ENCODE data around the gene SPIN2B. TPM values are rescaled to one million over a fixed set of nuclear protein-coding genes. Genes with fewer than 3 reads are reported as not detected.

The SPIN2B gene
- total and polyA plus RNA-seq, 2 of the 13 experiments (the other 11 are each of a cell fraction or from before 2014, with no cell fraction given): 7.9 to 10.4 TPM

- no peak overlapping the region for H3K27ac ChIP-seq (ENCODE audit: extremely low read length, insufficient read depth, low read length)
- ATAC-seq (no peak), DNase-seq (ENCODE audit: low spot score) (no peak), FAIRE-seq (no peak)
- H4K20me1 ChIP-seq (ENCODE audit: insufficient read depth, low read length): no peaks in the 10 kb centered on the region
- H3K4me2 ChIP-seq (ENCODE audit: low read depth, low read length): no peak overlapping the region
- no peaks in the 10 kb centered on the region for H3K9me3 ChIP-seq (ENCODE audit: low read length)
- H3K9ac ChIP-seq (ENCODE audit: insufficient read depth, low read depth, low read length): no peak overlapping the region
- H3K4me3 ChIP-seq (replicated peaks in 1 of 3; ENCODE audit: insufficient read depth in 1 of 3, low read depth in 2 of 3, low read length in 3 of 3): no peak overlapping the region
- no CpG with 5 or more reads among the region's 2 CpGs for WGBS (ENCODE audit: low lambda C conversion rate)
- no TSS peak for BruUV-seq (replicated peaks)
- ChIA-PET POLR2A (no interaction called here), CTCF (ENCODE audit: low intra/inter-chr PET ratio, low total read pairs) (no interaction called here)
- no peaks in the 10 kb centered on the region for H3K27me3 ChIP-seq (ENCODE audit: control insufficient read depth in 1 of 2, insufficient read depth in 2 of 2, low read length in 2 of 2)
- intact Hi-C loops (cut with micrococcal nuclease; ENCODE audit: unreplicated experiment): loop anchor here (10.0 kb wide), 2 partner anchors 390 to 420 kb away; no protein-coding TSS in a partner anchor
- TF ChIP-seq NKX3-1 (CRISPR knock-in tag; IDR thresholded peaks at IDR 0.05) (no peak), AFF4 (CRISPR knock-in tag; IDR thresholded peaks at IDR 0.05) (no peak), RNF219 (CRISPR knock-in tag; IDR thresholded peaks at IDR 0.05) (no peak), ZNF746 (CRISPR knock-in tag; IDR thresholded peaks at IDR 0.05) (no peak)
- H2AFZ ChIP-seq (ENCODE audit: low read length): no peak overlapping the region
- H3K4me1 ChIP-seq (ENCODE audit: insufficient read depth, low read length): peaks cover 13% of the 10 kb centered on the region; the same call in 1 of the 2 replicates
- in situ Hi-C loops (cut with HindIII; ENCODE audit: extremely low pct_ligation_motif_present, low pct_unique_long_range_greater_than_20kb): no loop called here
- H3K79me2 ChIP-seq (ENCODE audit: insufficient read depth, low read length): no peaks in the 10 kb centered on the region
- no peaks in the 10 kb centered on the region for H3K36me3 ChIP-seq (replicated peaks in 1 of 2; ENCODE audit: control insufficient read depth in 1 of 2, insufficient read depth in 2 of 2, low read length in 2 of 2)
Observed at GRCh38 chrX:57155171-57155570, 33.8 kb upstream of the SPIN2B start.
